Subcutaneous abdominal adipose tissue (tissue), 5 donors: ENCODE data around the gene NEXN.
A peak's percentile ranks its signal among the peaks of the same experiment; 100 is the strongest.

Source experiments
- H3K27ac ChIP-seq: one replicate; pipeline ENCODE4 v1.7.0; 2013; ENCODE audit warnings: low read depth, mild to moderate bottlenecking, inconsistent platforms, low read length, moderate library complexity
- H3K27me3 ChIP-seq, 5 donors: one replicate each; pipeline ENCODE4 v1.7.0; 2013; ENCODE audit warnings: low read length in 5 of 5, inconsistent platforms in 1 of 5; ENCODE audit not compliant: control insufficient read depth in 5 of 5, insufficient read depth in 4 of 5
- H3K36me3 ChIP-seq, 5 donors: one replicate each; pipeline ENCODE4 v1.7.0; 2013; ENCODE audit warnings: low read length in 5 of 5; ENCODE audit not compliant: control insufficient read depth in 5 of 5, insufficient read depth in 5 of 5
- H3K4me1 ChIP-seq, 5 donors: one replicate each; pipeline ENCODE4 v1.7.0; 2013; ENCODE audit warnings: low read length in 5 of 5, mild to moderate bottlenecking in 3 of 5, moderate library complexity in 1 of 5; ENCODE audit not compliant: control insufficient read depth in 5 of 5, insufficient read depth in 5 of 5
- H3K4me3 ChIP-seq, 5 donors: one replicate each; pipeline ENCODE4 v1.7.0; 2013; ENCODE audit warnings: low read length in 5 of 5, low read depth in 1 of 5
- H3K9ac ChIP-seq, 5 donors: one replicate each; pipeline ENCODE4 v1.7.0; 2013; ENCODE audit warnings: low read length in 5 of 5, mild to moderate bottlenecking in 4 of 5, moderate library complexity in 3 of 5
- H3K9me3 ChIP-seq, 5 donors: one replicate each; pipeline ENCODE4 v1.7.0; 2013; ENCODE audit warnings: low read length in 5 of 5; ENCODE audit not compliant: control insufficient read depth in 5 of 5
- donor health status: healthy.
- donor health status: healthy.
- donor health status: healthy.
- donor health status: healthy.
- donor health status: healthy.

Gene NEXN

GRCh38 chr1:77872645-77873044 lies 15.8 kb upstream of the NEXN start:
- H3K9ac ChIP-seq = no peak overlapping the region
- no peaks in the 10 kb centered on the region for H3K27me3 ChIP-seq
- H3K36me3 ChIP-seq = peaks cover 4 to 20% (median 12%) of the 10 kb centered on the region in 5 donors
- H3K27ac ChIP-seq = no peak overlapping the region
- no peaks in the 10 kb centered on the region for H3K9me3 ChIP-seq
- no peak overlapping the region for H3K4me3 ChIP-seq
- H3K4me1 ChIP-seq = no peaks in the 10 kb centered on the region

- Histone ChIP-seq H3K4me3 (no peak overlapping the region), H3K9me3 (no peaks in the 10 kb centered on the region), H3K27me3 (no peaks in the 10 kb centered on the region), H3K4me1 (no peaks in the 10 kb centered on the region), H3K36me3 (peaks cover 1 to 12% (median 7%) of the 10 kb centered on the region in 5 donors), H3K27ac (no peak overlapping the region), H3K9ac (no peak overlapping the region)
These were observed 15.0 kb upstream of the NEXN start for GRCh38 chr1:77873461-77873860.

GRCh38 chr1:77874804-77875445 lies 13.5 kb upstream of the NEXN start:
- H3K4me1 ChIP-seq = no peaks in the 10 kb centered on the region
- H3K9ac ChIP-seq = no peak overlapping the region
- H3K27me3 ChIP-seq = no peaks in the 10 kb centered on the region
- H3K4me3 ChIP-seq = no peak overlapping the region
- no peaks in the 10 kb centered on the region for H3K9me3 ChIP-seq
- peaks cover 0 to 10% (median 7%) of the 10 kb centered on the region in 5 donors for H3K36me3 ChIP-seq
- H3K27ac ChIP-seq = no peak overlapping the region

- Histone ChIP-seq H3K36me3 (peaks cover 0 to 10% (median 7%) of the 10 kb centered on the region in 5 donors), H3K9ac (no peak overlapping the region), H3K27ac (no peak overlapping the region), H3K27me3 (no peaks in the 10 kb centered on the region), H3K4me1 (no peaks in the 10 kb centered on the region), H3K4me3 (no peak overlapping the region), H3K9me3 (no peaks in the 10 kb centered on the region)
These were observed 11.5 kb upstream of the NEXN start for GRCh38 chr1:77876884-77877283.

- H3K9ac ChIP-seq = no peak overlapping the region
- no peaks in the 10 kb centered on the region for H3K36me3 ChIP-seq
- no peaks in the 10 kb centered on the region for H3K4me1 ChIP-seq
- H3K4me3 ChIP-seq = no peak overlapping the region
- no peak overlapping the region for H3K27ac ChIP-seq
- H3K27me3 ChIP-seq = no peaks in the 10 kb centered on the region
- no peaks in the 10 kb centered on the region for H3K9me3 ChIP-seq
These were observed 7.4 kb upstream of the NEXN start for GRCh38 chr1:77881061-77881460.

GRCh38 chr1:77882411-77882810 lies 6.0 kb upstream of the NEXN start:
- H3K36me3 ChIP-seq = no peaks in the 10 kb centered on the region
- no peaks in the 10 kb centered on the region for H3K27me3 ChIP-seq
- peaks cover 0 to under 1% (median 0%) of the 10 kb centered on the region in 5 donors for H3K4me1 ChIP-seq
- no peak overlapping the region for H3K9ac ChIP-seq
- no peak overlapping the region for H3K27ac ChIP-seq
- H3K4me3 ChIP-seq = no peak overlapping the region
- no peaks in the 10 kb centered on the region for H3K9me3 ChIP-seq

- Histone ChIP-seq H3K36me3 (no peaks in the 10 kb centered on the region), H3K9me3 (no peaks in the 10 kb centered on the region), H3K27me3 (no peaks in the 10 kb centered on the region), H3K9ac (peak overlapping the region in 4 of 5 donors; percentile 76 to 85 (median 81)), H3K4me3 (peak overlapping the region; percentile 84 to 98 (median 89)), H3K4me1 (peaks cover 0 to 15% (median 8%) of the 10 kb centered on the region in 5 donors), H3K27ac (peak overlapping the region; percentile 94)
These were observed 588 bp downstream of the NEXN start for GRCh38 chr1:77888781-77889642.

GRCh38 chr1:77889671-77890070 lies 1.2 kb downstream of the NEXN start:
- Histone ChIP-seq H3K9me3 (no peaks in the 10 kb centered on the region), H3K4me1 (peaks cover 0 to 15% (median 8%) of the 10 kb centered on the region in 5 donors), H3K27ac (peak overlapping the region; percentile 94), H3K4me3 (peak overlapping the region; percentile 84 to 98 (median 89)), H3K36me3 (no peaks in the 10 kb centered on the region), H3K27me3 (no peaks in the 10 kb centered on the region), H3K9ac (peak overlapping the region in 4 of 5 donors; percentile 27 to 82 (median 52))

- Histone ChIP-seq H3K9ac (no peak overlapping the region), H3K36me3 (no peaks in the 10 kb centered on the region), H3K27ac (no peak overlapping the region), H3K4me1 (peaks cover 0 to 15% (median 8%) of the 10 kb centered on the region in 5 donors), H3K9me3 (no peaks in the 10 kb centered on the region), H3K27me3 (no peaks in the 10 kb centered on the region), H3K4me3 (no peak overlapping the region)
These were observed 2.8 kb downstream of the NEXN start for GRCh38 chr1:77891200-77891599.

- Histone ChIP-seq H3K4me1 (no peaks in the 10 kb centered on the region), H3K36me3 (no peaks in the 10 kb centered on the region), H3K27me3 (no peaks in the 10 kb centered on the region), H3K9ac (no peak overlapping the region), H3K27ac (no peak overlapping the region), H3K4me3 (no peak overlapping the region), H3K9me3 (no peaks in the 10 kb centered on the region)
These were observed 11.4 kb downstream of the NEXN start for GRCh38 chr1:77899647-77900320.
